Activated CD4-positive, alpha-beta T cell treated with anti-CD3 and anti-CD28 coated beads, Interleukin-2, Interleukin-4, amounts not matched to agents 100 ng/mL and 50 ng/mL, durations not matched to agents 16 hours and 8 hours (primary cell): ENCODE measurements around the gene FYB2.

Experiments used
- DNase-seq: peaks from one replicate; pipeline ENCODE4 v3.0.0-alpha.2; 2020; ENCODE audit warnings: low spot score

The FYB2 gene

DNA sequence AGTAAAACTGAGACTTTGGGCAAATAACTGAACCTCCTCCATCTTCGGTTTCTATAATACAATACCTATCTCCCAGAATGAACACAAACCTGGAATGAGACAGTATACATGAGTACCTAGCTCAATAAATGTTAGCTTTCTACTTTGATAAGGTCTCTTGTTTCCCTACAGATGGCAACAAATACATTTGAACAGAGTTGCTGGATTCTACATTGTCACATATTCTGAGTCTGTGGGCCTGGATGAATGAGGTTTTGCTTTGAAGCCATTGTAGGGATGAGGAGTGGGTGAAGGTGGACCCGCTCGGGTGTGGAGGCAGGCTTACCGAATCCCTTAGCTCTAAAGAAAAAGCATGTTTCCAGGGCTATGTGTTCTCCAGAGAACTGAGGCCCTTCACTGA lies 13.9 kb upstream of the FYB2 start:
- no peak for DNase-seq

DNA sequence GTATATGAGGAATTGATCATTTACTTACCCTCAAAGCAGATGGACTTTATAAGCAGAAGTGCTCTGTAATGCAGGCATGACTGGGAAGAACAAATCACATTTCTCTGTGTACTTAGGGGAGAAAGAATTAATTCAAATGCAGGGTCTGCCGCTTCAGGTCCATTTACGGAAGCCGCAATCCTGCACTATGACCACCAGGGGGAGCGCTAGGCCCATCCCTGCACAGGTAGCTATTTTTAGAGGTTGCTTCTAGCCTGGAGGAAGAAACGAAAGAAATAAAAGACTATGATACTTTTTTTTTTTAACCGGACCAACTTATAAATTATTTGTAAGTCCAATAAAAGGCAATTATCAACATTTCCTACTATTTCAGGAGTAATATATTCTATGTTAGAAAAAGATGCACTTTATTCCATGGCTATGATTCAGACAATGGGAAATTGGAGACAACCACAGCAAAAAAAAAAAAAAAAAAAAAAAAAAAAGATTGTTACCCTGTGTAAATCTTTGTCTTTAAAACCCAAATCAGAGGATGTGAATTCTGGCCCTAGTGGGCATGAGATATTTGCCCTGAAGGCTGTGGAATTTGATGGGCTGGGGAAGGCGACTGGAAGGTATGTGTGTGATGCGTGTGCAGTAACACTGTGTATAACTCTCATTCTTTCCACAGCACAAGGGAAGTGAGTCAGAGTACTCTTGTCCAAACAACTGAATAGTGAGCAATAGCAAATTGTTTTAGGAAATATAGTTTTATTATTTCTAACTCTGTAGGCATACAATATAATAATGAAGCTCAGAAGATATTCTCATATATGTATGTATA lies 12.9 kb upstream of the FYB2 start:
- DNase-seq: peak; percentile 67

DNA sequence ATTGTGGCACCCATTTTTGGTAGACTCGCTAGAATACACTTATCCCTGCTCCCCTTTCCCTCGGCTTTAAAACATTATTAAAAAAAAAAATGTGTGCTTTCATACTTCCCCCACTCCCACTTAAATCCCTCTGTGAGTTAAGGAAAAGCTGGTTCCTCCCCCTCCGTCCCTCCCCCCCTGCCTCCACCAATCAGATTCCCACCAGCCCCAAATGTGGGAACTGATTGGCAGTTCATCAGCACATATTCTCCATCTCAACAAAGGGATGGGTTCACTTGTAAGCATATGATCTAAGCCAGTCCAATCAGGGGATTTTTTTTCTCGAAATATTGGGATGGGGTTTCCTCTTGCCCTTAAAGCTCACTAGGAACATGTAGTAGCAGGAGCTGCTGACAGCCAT lies 10.8 kb upstream of the FYB2 start:
- DNase-seq: no peak

DNA sequence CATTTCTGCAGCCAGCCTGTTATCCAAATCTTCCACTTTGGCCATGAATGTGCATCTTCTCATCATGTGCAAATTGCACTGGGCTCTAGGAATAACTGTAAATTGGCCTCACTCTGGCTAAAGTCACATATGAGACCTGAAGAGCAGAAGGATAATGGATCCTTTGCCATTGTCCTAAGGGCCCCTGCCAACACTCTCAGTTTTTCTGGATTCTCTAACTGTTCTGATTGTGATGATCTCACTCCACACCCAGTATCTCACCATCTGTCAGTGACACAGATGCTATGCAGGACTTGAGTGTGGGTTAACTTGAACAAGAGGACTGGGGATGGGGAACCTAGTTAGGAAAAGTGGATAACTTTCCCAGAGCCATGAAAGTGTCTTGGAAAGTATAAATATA lies 8.5 kb upstream of the FYB2 start:
- no peak for DNase-seq

DNA sequence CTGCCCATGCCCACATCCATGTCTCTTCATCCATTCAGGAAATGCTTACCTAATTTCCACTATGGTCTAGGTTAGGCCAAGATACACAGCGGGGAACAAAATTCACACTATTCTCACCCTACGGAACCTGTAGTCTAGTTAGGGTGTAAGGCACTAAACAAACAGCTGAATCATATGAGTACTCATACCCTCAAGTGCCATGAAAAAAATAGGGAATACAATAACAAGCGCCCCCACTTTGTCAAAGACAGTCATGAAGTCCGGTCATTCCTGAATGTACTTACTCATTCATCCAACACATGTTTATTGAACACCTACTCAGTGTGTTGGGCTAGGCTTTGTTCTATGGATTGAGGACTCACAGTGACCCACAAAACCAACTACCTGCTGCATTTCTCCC lies 6.2 kb upstream of the FYB2 start:
- DNase-seq: no peak

DNA sequence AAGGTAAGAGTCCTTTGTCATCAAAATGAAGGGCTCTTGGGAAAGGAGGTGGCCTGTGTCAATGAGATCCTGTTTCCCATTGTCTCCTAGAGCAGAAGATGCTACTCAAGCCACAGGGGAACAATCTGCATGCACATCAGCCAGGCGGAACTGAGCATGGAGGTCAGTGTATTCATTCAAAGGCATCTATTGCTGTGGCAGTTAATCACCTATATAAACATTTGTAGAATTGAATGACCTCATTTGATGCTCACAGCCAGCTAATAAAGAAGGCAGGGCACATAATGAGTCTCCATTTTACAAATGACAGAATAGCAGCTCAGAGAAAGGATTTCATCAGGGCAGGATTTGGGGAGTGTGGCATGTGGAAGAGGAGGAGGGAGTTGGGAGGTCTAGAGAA lies 5.7 kb upstream of the FYB2 start:
- DNase-seq: no peak

DNA sequence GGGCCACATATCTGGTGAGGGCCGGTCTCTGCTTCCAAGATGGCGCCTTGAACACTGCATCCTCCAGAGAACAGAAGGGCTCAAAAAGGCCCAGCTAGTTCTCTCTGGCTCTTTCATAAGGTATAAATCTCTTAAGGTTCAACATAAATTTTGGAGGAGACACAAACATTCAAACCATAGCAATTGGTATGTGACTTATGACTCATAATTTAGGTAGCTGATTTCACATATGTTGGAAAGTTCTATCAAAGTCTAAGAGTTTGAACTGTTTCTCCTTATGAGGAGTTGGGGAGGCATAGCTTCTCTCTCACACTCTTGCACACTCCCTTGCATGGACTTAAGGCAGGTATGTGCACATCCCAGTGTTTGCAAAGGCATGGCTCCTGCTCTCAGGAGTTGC lies 5.1 kb upstream of the FYB2 start:
- no peak for DNase-seq

DNA sequence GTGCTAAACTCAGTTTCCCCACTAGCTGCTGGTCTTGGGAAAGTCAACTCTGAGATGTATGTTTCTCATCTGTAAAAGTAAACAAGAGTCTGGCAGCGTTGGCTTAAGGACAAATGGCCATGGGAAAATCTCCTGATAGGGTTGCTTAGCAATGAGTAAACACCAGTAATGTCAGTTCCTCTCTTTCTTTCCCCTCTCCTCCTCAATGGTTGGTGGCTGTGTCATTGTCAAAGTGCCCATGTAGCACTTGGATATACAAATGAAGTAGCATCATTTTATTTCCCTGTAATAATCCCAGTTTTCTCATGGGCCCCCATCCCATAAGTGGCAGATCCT lies 2.2 kb upstream of the FYB2 start:
- DNase-seq: no peak

DNA sequence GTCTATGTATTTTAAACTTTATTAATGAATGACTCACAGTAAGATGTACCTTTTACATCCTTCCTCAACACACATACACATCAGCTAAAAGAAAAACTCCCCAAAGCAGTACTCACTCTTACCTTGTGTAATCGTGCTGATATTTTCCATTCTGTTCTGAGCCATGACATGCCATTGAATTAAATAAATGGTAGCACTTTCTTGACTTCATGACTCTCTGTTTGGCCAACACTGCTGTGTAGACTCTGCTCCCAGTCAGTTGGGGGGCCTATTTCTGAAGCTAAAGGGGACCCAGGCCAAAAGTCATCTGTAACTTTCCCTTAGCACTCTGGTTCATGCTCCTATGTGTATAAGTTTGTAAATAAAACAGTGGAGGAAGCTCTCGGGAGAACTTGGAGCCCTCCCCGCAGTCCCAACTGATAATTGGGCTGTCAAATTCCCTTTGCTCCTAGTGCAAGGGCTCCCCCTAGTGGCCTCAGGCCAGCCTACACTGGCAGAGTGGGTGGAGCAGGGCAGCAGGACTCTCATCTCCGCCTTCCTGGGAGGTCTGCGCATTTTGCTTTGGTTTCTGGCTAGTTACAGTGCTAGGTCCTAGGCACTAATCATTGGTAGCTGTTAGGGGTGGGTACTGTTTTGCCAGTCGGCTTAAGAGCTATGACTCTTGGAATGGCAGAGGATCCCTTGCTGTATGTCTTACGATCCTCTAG lies 1.7 kb upstream of the FYB2 start:
- peak; percentile 81 for DNase-seq

DNA sequence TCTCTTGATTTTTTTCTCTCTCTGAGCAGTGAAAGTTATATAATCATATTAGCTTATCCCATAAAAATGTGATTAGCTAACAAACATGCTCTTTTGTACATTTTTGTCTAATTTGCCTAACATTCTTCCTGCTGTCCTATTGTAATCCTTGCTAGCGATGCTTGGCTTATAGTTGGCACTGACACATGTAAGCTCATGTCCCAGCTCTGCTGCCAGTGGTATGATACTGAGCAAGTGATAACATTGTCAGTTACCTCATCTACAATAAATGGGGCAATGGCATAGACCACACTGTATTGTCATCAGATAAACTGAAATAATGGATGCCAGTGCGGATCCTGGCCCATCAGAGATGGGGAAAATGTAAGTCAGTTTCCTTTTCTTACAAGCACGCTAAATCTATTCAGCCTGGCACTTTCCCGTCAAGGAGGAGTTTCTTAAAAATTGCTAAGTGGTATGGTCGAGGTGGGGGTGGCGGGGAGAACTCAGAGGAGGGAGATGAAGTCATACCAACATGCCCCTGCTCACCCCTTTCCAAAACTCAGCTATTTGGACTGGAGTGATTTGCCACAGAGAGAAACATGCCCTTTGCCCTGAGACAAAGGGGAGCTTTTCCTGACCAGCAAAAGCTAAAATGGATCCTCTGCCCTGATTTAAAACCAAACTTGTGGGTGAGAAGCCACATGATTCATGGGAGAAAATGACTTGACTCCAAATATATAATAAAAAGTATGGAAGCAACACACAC lies 1.3 kb downstream of the FYB2 start:
- no peak for DNase-seq

DNA sequence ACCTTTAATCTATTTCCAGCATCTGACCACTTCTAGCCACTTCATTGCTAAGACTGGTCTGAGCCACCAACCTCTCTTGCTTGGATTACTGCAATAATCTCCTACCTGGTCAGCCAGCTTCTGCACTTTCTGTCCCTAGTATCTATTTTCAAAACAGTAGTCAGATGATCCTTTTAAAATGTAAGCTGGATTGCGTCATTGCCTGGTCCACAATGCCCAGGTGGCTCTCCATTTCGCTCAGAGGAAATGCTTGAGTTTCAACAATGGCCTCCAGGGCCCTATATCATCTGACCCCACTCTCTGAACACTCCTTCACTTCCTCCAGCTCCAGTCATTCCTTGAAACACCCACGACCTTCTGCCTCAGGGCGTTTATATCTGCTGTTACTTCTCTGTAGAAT lies 2.3 kb downstream of the FYB2 start:
- no peak for DNase-seq

DNA sequence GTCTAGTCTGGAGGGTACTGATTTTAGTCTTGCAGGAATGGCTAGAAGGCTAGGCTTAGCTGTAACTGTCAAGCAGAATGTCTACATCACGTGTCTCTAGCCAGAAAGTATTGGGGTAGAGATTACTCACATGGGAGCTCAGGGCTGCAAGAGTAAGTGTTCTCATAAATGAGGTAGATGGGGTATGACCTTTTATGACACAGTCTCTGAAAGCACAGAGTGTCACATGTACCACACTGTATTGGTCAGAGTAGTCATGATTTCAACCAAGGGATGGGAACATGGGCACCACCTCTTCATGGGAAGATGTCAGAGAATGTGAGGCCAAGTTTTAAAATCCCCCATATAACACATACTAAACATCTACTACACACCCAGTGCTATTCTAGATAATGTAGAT lies 2.9 kb downstream of the FYB2 start:
- no peak for DNase-seq

DNA sequence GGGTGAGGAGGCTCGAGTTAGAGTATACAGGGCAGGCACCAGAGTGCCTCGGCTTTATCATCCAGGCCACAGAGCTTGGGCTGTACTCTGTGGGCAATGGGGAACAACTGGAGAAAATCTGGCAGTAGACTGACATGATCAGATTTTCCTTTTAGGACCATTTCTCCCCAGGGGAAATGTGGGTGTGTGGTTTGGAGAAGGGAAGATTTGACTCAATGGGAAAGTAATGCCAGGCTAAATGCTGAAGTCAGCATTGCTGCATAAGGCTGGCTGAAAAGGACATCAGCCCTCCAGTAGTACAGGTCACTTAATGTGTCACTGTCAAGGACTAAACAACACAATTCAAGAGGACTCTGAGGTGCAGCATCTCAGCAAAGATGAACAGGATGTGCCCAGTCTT lies 5.0 kb downstream of the FYB2 start:
- no peak for DNase-seq

DNA sequence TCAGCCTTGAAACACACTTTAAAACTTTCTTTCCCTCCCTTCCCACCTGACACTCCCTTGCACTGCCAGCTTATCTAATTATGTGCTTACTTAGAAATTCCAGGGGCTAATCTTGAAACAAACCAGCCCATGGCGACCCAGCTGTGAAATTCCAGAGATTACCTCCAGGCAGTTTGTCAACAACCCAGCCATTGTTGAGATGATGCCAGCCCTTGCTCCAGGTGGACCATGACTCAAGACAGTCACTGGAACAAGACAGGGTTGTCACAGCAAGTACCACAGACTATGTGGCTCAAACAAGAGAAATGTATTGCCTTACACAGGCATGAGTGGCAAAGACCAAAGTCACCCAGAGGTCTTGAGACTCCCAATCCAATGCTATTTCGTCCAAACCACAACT lies 7.9 kb downstream of the FYB2 start:
- no peak for DNase-seq

DNA sequence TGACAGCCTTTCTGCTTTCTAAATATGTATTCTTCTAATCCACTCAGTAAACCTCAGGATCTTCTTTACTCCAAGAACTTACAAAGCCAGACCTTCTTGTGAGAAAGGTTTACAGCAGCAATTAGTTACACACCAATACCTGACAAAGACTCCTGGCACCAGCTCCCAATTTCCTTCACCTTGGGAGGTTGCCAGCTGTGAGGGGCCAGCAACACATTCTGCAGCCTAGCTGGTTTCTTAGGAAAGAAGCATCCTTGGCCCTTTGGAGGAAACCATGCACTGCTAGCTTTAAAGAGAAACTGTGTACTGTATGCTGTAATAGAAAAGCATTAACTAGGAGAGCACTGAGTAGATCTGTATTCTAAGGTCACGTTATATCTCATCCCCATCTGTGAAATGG lies 10.8 kb downstream of the FYB2 start:
- no peak for DNase-seq

DNA sequence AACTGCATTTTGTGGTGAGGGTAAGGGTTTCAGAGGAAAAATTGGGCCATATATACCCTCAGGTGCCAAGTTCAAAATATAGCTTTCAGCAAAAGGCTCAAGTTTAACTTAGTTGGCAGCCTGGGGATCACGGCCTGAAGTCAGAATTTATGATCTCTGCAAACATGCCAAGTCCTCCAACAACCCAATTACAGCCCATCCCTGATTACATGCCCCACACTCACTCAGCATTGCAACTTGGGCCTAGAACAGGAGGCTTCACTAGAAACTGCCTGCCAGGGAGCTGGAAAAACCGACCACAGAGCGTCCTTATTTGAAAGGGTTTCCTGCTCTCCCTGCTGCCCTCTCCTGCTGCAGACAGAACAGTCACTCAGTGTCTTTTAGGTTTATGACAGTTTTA lies 12.4 kb downstream of the FYB2 start:
- no peak for DNase-seq

DNA sequence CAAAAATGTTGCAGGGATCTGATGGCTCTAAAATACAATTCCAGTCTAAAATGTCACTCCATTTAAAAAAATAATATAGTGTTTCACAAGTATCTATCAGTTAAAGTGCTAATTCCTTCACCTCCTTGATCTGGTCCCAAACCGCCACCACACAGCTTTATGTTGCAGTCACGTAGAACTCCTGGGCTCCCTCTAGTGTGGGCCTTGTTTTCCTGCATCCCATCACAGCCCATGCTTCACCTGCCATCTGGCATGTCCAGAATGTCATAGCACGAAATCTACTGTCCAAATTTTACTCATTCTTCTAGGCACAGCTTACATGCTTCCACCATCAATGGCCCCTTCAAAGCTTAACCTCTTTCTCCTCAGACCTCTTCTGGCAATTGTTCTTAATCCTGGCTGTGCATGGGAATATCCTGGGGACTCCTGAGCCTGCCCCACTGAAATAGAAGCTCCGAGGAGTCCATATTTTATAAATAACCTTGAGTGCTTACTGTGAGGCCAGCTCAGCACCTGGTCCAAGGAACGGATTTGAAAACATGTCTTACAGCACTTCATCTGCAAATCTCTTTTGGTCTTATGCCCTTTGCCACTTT lies 15.5 kb downstream of the FYB2 start:
- DNase-seq: no peak

DNA sequence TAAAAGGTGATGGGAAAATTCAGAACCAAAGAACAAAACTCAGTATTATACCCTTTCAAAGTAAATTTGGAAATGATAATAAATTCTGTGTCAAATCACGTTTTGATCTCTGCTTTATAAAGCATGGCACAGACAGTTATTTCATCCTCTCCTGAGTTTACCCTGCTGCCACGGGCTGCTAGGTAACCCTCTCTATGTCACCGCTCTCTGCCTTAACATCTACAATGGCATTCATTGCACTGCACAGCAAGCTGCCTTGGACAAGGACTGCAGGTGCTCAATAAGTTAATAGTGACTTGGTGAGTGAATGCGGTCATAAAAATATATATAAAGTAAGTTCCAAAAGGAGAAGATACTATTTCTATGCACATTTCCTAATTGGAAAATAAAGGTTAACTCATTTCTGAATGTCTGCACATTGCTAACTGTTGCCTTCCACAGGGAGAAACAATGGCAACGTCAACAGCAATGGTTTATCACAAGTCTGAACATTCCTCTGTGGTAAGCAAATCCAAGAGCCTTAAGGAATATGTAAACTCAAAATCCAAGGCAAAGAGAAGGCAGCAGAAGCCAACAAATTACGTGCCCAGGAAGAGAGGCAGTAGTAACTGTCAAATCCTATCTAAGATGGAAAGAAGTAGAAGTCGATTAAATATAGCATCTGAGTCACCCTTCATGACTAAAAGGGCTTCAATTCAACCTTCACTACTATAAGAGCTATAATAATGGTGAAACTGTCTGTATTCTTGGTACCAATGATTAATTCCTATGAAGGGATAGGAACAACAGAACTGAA lies 19.4 kb downstream of the FYB2 start:
- no peak for DNase-seq

DNA sequence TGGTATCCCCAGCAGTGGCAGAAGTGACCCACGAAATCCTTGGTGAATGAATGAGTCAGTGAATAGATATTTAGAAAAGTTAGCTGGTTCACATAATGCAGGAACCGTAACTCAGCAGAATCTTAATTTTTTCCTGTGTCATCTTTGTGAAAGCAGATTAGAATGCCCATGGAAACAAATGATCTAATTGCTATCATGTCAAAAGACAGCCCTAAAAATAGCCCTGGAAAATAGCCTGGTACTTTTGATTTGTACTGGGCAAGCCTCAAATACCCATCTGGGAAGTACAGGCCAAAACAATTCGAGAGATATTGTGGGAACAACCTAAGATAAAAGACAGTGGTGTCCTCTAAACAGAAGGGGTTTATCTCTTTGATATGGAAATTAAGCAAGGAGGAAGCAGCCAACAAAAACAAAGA lies 21.1 kb downstream of the FYB2 start:
- DNase-seq: no peak

DNA sequence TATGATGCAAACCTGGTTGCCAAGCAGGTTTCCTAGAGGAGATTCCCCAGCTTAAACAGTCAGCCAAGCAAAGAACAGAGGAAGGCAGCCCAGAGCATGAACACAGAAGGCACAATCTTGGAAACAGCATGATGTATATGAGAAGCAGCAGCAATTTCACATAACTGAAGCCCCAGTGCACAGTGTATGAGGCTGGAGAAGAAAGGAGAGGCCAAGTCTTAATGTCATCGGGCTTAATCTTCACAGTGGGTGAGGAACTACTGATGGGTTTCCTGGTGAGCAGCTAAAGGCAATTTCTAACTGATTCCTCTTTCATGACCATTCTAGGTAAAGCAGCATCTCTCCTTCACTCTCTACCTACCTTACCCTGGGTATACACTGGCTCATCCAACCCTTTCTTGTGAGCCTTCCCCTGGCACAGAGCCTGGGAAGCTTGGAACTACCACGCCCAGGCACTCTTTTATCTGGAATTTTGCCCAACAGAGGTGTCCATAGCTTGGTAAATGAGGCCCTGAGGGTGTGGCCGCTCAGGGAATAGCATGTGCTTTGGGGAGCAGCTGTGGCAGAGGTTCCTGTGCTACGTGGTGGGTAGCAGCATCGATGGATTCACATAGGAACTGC lies 22.0 kb downstream of the FYB2 start:
- no peak for DNase-seq

DNA sequence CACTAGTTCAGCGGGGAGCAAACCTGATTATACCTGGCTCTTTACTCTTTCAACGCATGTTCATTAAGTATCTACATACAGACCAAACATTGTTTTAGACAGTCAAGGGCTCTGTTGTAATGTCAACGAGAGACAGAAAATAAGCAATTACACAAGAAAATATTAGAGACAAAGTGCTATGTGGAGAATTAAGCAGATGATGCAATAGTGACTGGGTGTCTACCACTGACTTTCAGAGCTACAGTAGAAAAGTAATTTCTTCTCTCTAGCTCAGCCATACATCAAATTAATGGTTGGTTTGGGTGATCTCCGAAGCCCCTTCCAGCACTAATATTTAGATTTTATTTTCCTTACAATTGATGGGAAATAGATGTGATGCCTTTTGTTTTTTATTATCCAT lies 23.3 kb downstream of the FYB2 start:
- DNase-seq: no peak

DNA sequence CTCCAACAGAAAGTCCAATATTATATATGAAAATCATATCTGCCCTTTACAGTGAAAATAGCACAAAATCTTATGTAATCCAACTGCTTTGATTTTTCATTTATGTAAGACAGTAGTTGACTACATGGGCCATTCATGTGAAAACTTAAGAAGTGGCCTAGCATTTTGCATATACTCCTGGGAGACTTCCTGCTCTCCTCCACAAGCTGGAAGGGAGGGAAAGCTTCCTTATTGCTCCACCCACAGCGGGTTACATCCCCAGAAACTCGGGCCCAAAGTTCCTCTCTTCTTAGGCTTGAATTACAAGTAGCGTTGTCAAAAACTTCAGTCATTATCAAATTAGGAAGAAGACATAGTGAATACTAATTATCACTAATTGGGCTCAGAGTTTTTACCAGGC lies 29.2 kb downstream of the FYB2 start:
- no peak for DNase-seq
